HuH-7 (cell line): ENCODE results near the gene HOXD1.

ENCODE experiments used
- DNase-seq: peaks from one replicate; pipeline ENCODE4 v3.0.0; 2011; ENCODE audit warnings: low spot score

HOXD1 gene

GRCh38 chr2:176152350-176153181 is 35.9 kb upstream of the HOXD1 start:
- DNase-seq: no peak

- DNase-seq: no peak
Measured at GRCh38 chr2:176154576-176155252, 33.8 kb upstream of the HOXD1 start.

GRCh38 chr2:176155356-176156044 is 33.0 kb upstream of the HOXD1 start:
- DNase-seq: no peak

GRCh38 chr2:176156301-176156806 is 32.1 kb upstream of the HOXD1 start:
- DNase-seq: no peak

- DNase-seq: no peak
Measured at GRCh38 chr2:176156807-176157498, 31.5 kb upstream of the HOXD1 start, which contains the start of gene HOXD3. HOXD3 (plus strand) TSS chr2:176157307; CDS start chr2:176169115, 11,808 bp downstream.

GRCh38 chr2:176157499-176158185 is 30.8 kb upstream of the HOXD1 start:
- DNase-seq: peak; percentile 73

- DNase-seq: peak; percentile 84
Measured at GRCh38 chr2:176158186-176158591, 30.3 kb upstream of the HOXD1 start.

GRCh38 chr2:176158855-176159662 is 29.4 kb upstream of the HOXD1 start:
- DNase-seq: no peak

- no peak for DNase-seq
Measured at GRCh38 chr2:176159663-176160250, 28.7 kb upstream of the HOXD1 start.

GRCh38 chr2:176160251-176160985 is 28.1 kb upstream of the HOXD1 start:
- DNase-seq: no peak

GRCh38 chr2:176160986-176161824 is 27.3 kb upstream of the HOXD1 start:
- DNase-seq: no peak

- no peak for DNase-seq
Measured at GRCh38 chr2:176161825-176162626, 26.4 kb upstream of the HOXD1 start.

- no peak for DNase-seq
Measured at GRCh38 chr2:176162911-176163671, 25.4 kb upstream of the HOXD1 start.

- DNase-seq: no peak
Measured at GRCh38 chr2:176163672-176164056, 24.8 kb upstream of the HOXD1 start.

GRCh38 chr2:176164201-176164600 is 24.3 kb upstream of the HOXD1 start:
- no peak for DNase-seq

GRCh38 chr2:176164611-176165369 is 23.7 kb upstream of the HOXD1 start:
- no peak for DNase-seq
